Activated CD8-positive, alpha-beta T cell treated with anti-CD3 and anti-CD28 coated beads for 36 hours (primary cell): ENCODE results near the gene FNBP1L. TPM values are rescaled to one million over a fixed set of nuclear protein-coding genes. Genes with fewer than 3 reads are reported as not detected.

Experiments
- ATAC-seq: fragments of 200-7000 bp; cut with Tn5 transposase; one replicate; pipeline ENCODE4 v1.10.0; 2021; ENCODE audit warnings: mild to moderate bottlenecking, moderate library complexity
- CTCF ChIA-PET: fragments of 350-600 bp; sonication (Branson Sonifier 250); formaldehyde crosslinking; loops from one replicate; lab custom pipeline; 2021; ENCODE audit warnings: antibody characterized with exemption; lab: Charles Lee
- POLR2A ChIA-PET: fragments of 350-600 bp; sonication (Branson Sonifier 250); formaldehyde crosslinking; loops from one replicate; lab custom pipeline; 2021; ENCODE audit warnings: antibody characterized with exemption; lab: Charles Lee
- DNase-seq: peaks from one replicate; pipeline ENCODE4 v3.0.0-alpha.2; 2020
- H3K27ac Mint-ChIP-seq: one replicate; pipeline ENCODE4 v1.8.0; 2021; ENCODE audit warnings: mild to moderate bottlenecking, mixed read lengths
- H3K27me3 Mint-ChIP-seq: one replicate; pipeline ENCODE4 v1.8.0; 2021; ENCODE audit warnings: mixed read lengths
- H3K36me3 Mint-ChIP-seq: one replicate; pipeline ENCODE4 v1.8.0; 2021; ENCODE audit warnings: low read depth, mixed read lengths
- H3K4me1 Mint-ChIP-seq: one replicate; pipeline ENCODE4 v1.8.0; 2021; ENCODE audit warnings: low read depth, mixed read lengths
- H3K4me3 Mint-ChIP-seq: one replicate; pipeline ENCODE4 v1.8.0; 2021; ENCODE audit warnings: mild to moderate bottlenecking, moderate library complexity, mixed read lengths
- H3K9me3 Mint-ChIP-seq: one replicate; pipeline ENCODE4 v1.8.0; 2021; ENCODE audit warnings: mixed read lengths
- CTCF ChIP-seq: fragments of 200-600 bp; IDR thresholded peaks from one replicate; pipeline ENCODE4 v1.8.0; 2022; ENCODE audit warnings: antibody characterized with exemption, mild to moderate bottlenecking
- intact Hi-C: fragments of 100-400 bp; cut with micrococcal nuclease; formaldehyde crosslinking; loops from one replicate; pipeline ENCODE4 v1.10.0; 2022
- total RNA-seq, 2 experiments: library from RNA; stranded (reverse); gene quantifications; one replicate each; pipeline ENCODE4 v1.2.3, GENCODE V29; 2021

FNBP1L gene
- total RNA-seq, 2 experiments from 2014 or later, result 0.20 to 0.25 TPM

- Mint-ChIP-seq H3K4me1 (no peaks in the 10 kb centered on the region), H3K36me3 (no peaks in the 10 kb centered on the region)
These were observed 20.3 kb upstream of the FNBP1L start for GRCh38 chr1:93427656-93428055.

GRCh38 chr1:93433407-93433961 is 14.4 kb upstream of the FNBP1L start:
- TF ChIP-seq CTCF, result no peak

More at GRCh38 chr1:93427656-93428055, 20.3 kb upstream of the FNBP1L start:
- no peak for DNase-seq
- no peak for ATAC-seq
- CTCF ChIA-PET, result interaction anchor here (0.7 kb wide), 1 partner anchor 13 kb away, joined by 3 read pairs; no protein-coding TSS in a partner anchor
- Mint-ChIP-seq H3K27me3 (peaks cover 2% of the 10 kb centered on the region), H3K27ac (no peak overlapping the region), H3K4me3 (no peak overlapping the region), H3K9me3 (no peaks in the 10 kb centered on the region)
- no peak for TF ChIP-seq CTCF
- POLR2A ChIA-PET, result interaction anchor here (0.6 kb wide), 1 partner anchor 1288 kb away, joined by 4 read pairs; no protein-coding TSS in a partner anchor
- intact Hi-C loops, result no loop called here

GRCh38 chr1:93434088-93434487 is 13.8 kb upstream of the FNBP1L start:
- H3K4me1 Mint-ChIP-seq, result no peaks in the 10 kb centered on the region
- CTCF ChIA-PET, result interaction anchor here (0.7 to 1.5 kb wide), 6 partner anchors 11 to 411 kb away, joined by 3 to 6 read pairs (median 5); no protein-coding TSS in a partner anchor
- TF ChIP-seq CTCF, result no peak
- H3K36me3 Mint-ChIP-seq, result no peaks in the 10 kb centered on the region
- POLR2A ChIA-PET, result no interaction called here
- DNase-seq (no peak), ATAC-seq (no peak)
- H3K27me3 Mint-ChIP-seq, result no peaks in the 10 kb centered on the region
- H3K4me3 Mint-ChIP-seq, result no peak overlapping the region
- H3K9me3 Mint-ChIP-seq, result no peaks in the 10 kb centered on the region
- intact Hi-C loops, result loop anchor here (10.0 kb wide), 1 partner anchor 381 kb away; no protein-coding TSS in a partner anchor
- H3K27ac Mint-ChIP-seq, result no peak overlapping the region

More at GRCh38 chr1:93433407-93433961, 14.4 kb upstream of the FNBP1L start:
- no peaks in the 10 kb centered on the region for H3K36me3 Mint-ChIP-seq
- H3K27ac Mint-ChIP-seq, result no peak overlapping the region
- H3K9me3 Mint-ChIP-seq, result no peaks in the 10 kb centered on the region
- intact Hi-C loops, result loop anchor here (10.0 kb wide), 1 partner anchor 381 kb away; no protein-coding TSS in a partner anchor
- CTCF ChIA-PET, result interaction anchor here (0.8 to 1.5 kb wide), 6 partner anchors 12 to 411 kb away, joined by 3 to 6 read pairs (median 4); no protein-coding TSS in a partner anchor
- peak; percentile 13 for DNase-seq
- POLR2A ChIA-PET, result no interaction called here
- no peak overlapping the region for H3K4me3 Mint-ChIP-seq
- no peak for ATAC-seq
- no peaks in the 10 kb centered on the region for H3K4me1 Mint-ChIP-seq
- H3K27me3 Mint-ChIP-seq, result no peaks in the 10 kb centered on the region

- Mint-ChIP-seq H3K4me3 (no peak overlapping the region), H3K27me3 (peaks cover 2% of the 10 kb centered on the region), H3K4me1 (no peaks in the 10 kb centered on the region), H3K36me3 (no peaks in the 10 kb centered on the region), H3K27ac (no peak overlapping the region), H3K9me3 (no peaks in the 10 kb centered on the region)
- intact Hi-C loops, result loop anchor here (5.0 to 10.0 kb wide), 3 partner anchors 192 to 412 kb away; no protein-coding TSS in a partner anchor
- DNase-seq (no peak), ATAC-seq (no peak)
- TF ChIP-seq CTCF, result no peak
- CTCF ChIA-PET, result interaction anchor here (1.3 to 1.5 kb wide), 2 partner anchors 10 to 194 kb away, joined by 4 to 5 read pairs; no protein-coding TSS in a partner anchor
- POLR2A ChIA-PET, result no interaction called here
These were observed 12.9 kb upstream of the FNBP1L start for GRCh38 chr1:93434987-93435386.

- Mint-ChIP-seq H3K27ac (no peak overlapping the region), H3K36me3 (no peaks in the 10 kb centered on the region), H3K4me1 (no peaks in the 10 kb centered on the region), H3K4me3 (no peak overlapping the region), H3K27me3 (peaks cover 2% of the 10 kb centered on the region), H3K9me3 (no peaks in the 10 kb centered on the region)
- no peak for ATAC-seq
- no peak for TF ChIP-seq CTCF
- ChIA-PET CTCF (interaction anchor here (0.9 to 1.5 kb wide), 3 partner anchors 10 to 194 kb away, joined by 4 to 5 read pairs (median 4); no protein-coding TSS in a partner anchor), POLR2A (interaction anchor here (0.6 kb wide), 1 partner anchor 1528 kb away, joined by 3 read pairs; no protein-coding TSS in a partner anchor)
- intact Hi-C loops, result loop anchor here (5.0 to 10.0 kb wide), 3 partner anchors 192 to 412 kb away; no protein-coding TSS in a partner anchor
- DNase-seq, result no peak
These were observed 12.5 kb upstream of the FNBP1L start for GRCh38 chr1:93435443-93435842.
